Liver (tissue), 3 donors: ENCODE results near the gene CACNA1C.

Experiments used
- EGR1 ChIP-seq, 2 donors: IDR thresholded peaks; 2 replicates each; pipeline ENCODE4 v1.6.1; 2016 to 2018; ENCODE audit warnings: antibody characterized with exemption in 2 of 2, low read depth in 2 of 2
- FOXA1 ChIP-seq: IDR thresholded peaks from 2 replicates; pipeline ENCODE4 v1.6.1; 2016; ENCODE audit warnings: antibody characterized with exemption
- FOXA2 ChIP-seq: IDR thresholded peaks from 2 replicates; pipeline ENCODE4 v1.6.1; 2016; ENCODE audit warnings: antibody characterized with exemption
- GABPA ChIP-seq, 2 donors: IDR thresholded peaks in 1 of 2; conservative IDR thresholded peaks in 1 of 2; 2 replicates each; pipeline ENCODE4 v1.6.1; 2016; ENCODE audit warnings: antibody characterized with exemption in 2 of 2, mild to moderate bottlenecking in 1 of 2, moderate library complexity in 1 of 2
- HNF4G ChIP-seq: IDR thresholded peaks from 2 replicates; pipeline ENCODE4 v1.6.1; 2016; ENCODE audit warnings: antibody characterized with exemption
- JUND ChIP-seq, 2 donors: IDR thresholded peaks; 2 replicates each; pipeline ENCODE4 v1.6.1; 2016; ENCODE audit warnings: antibody characterized with exemption in 2 of 2
- RAD21 ChIP-seq, 2 donors: IDR thresholded peaks; 2 replicates each; pipeline ENCODE4 v1.6.1; 2016; ENCODE audit warnings: antibody characterized with exemption in 2 of 2, mild to moderate bottlenecking in 2 of 2
- RXRA ChIP-seq, 2 donors: IDR thresholded peaks; 2 replicates each; pipeline ENCODE4 v1.6.1; 2017 to 2018; ENCODE audit warnings: antibody characterized with exemption in 2 of 2, mild to moderate bottlenecking in 1 of 2
- SP1 ChIP-seq: IDR thresholded peaks from 2 replicates; pipeline ENCODE4 v1.6.1; 2018; ENCODE audit warnings: antibody characterized with exemption, mild to moderate bottlenecking
- TAF1 ChIP-seq: conservative IDR thresholded peaks from 2 replicates; pipeline ENCODE4 v1.6.1; 2016; ENCODE audit warnings: antibody characterized with exemption, mild to moderate bottlenecking
- TF ChIP-seq, protein P1 (sequence below): fragments of 150-350 bp; IDR thresholded peaks from 2 replicates; pipeline ENCODE4 v1.5.1; 2017; ENCODE audit warnings: improper control_type of control experiment, low read depth, low read length; ENCODE audit not compliant: missing input control
- TF ChIP-seq, protein P2 (sequence below): IDR thresholded peaks from 2 replicates; pipeline ENCODE4 v1.6.1; 2016; ENCODE audit warnings: antibody characterized with exemption
- TF ChIP-seq, protein P3 (sequence below): IDR thresholded peaks from 2 replicates; pipeline ENCODE4 v1.6.1; 2016; ENCODE audit warnings: antibody characterized with exemption
- TF ChIP-seq, protein P4 (sequence below): IDR thresholded peaks from 2 replicates; pipeline ENCODE4 v1.6.1; 2016; ENCODE audit warnings: antibody characterized with exemption, mild to moderate bottlenecking
- donor health status: healthy.
- donor health status: healthy.

DNA sequence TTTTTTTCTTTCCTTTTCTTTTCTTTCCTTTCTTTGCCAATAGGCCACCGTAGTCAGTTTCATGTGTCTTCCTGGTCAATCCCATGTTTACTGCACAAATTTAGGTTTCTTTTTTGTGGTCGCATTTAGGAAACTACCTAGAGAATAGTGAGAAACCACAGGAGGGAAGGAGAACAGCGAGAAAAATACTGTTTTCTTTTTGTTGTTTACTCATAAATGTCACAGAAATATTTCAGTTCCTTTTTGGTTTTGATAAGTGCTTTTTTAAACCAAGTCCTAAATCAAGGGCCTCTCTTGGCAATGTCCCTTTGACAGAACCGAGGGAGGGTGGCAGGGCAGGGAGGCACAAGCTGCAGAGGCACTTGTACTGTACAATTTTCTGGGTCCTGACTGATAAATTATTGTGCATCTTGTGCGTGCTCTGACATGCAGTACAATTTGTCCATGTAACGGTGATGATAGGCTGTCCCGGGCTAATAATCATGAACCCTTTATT, 326.1 kb downstream of the CACNA1C start:
- TF ChIP-seq, protein P1, sequence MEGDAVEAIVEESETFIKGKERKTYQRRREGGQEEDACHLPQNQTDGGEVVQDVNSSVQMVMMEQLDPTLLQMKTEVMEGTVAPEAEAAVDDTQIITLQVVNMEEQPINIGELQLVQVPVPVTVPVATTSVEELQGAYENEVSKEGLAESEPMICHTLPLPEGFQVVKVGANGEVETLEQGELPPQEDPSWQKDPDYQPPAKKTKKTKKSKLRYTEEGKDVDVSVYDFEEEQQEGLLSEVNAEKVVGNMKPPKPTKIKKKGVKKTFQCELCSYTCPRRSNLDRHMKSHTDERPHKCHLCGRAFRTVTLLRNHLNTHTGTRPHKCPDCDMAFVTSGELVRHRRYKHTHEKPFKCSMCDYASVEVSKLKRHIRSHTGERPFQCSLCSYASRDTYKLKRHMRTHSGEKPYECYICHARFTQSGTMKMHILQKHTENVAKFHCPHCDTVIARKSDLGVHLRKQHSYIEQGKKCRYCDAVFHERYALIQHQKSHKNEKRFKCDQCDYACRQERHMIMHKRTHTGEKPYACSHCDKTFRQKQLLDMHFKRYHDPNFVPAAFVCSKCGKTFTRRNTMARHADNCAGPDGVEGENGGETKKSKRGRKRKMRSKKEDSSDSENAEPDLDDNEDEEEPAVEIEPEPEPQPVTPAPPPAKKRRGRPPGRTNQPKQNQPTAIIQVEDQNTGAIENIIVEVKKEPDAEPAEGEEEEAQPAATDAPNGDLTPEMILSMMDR = no peak
- TF ChIP-seq TAF1 (no peak), RXRA (IDR thresholded peaks at IDR 0.05) (no peak), JUND (IDR thresholded peaks at IDR 0.05) (no peak), FOXA1 (no peak), GABPA (IDR thresholded peaks at IDR 0.05 in 1 of 2, conservative IDR thresholded peaks at IDR 0.05 in 1 of 2) (no peak), SP1 (no peak), EGR1 (IDR thresholded peaks at IDR 0.05; ENCODE audit: low read depth in 2 of 2) (no peak), FOXA2 (no peak), HNF4G (no peak), RAD21 (IDR thresholded peaks at IDR 0.05) (no peak)
- TF ChIP-seq, protein P2, sequence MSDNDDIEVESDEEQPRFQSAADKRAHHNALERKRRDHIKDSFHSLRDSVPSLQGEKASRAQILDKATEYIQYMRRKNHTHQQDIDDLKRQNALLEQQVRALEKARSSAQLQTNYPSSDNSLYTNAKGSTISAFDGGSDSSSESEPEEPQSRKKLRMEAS = no peak
- TF ChIP-seq, protein P3, sequence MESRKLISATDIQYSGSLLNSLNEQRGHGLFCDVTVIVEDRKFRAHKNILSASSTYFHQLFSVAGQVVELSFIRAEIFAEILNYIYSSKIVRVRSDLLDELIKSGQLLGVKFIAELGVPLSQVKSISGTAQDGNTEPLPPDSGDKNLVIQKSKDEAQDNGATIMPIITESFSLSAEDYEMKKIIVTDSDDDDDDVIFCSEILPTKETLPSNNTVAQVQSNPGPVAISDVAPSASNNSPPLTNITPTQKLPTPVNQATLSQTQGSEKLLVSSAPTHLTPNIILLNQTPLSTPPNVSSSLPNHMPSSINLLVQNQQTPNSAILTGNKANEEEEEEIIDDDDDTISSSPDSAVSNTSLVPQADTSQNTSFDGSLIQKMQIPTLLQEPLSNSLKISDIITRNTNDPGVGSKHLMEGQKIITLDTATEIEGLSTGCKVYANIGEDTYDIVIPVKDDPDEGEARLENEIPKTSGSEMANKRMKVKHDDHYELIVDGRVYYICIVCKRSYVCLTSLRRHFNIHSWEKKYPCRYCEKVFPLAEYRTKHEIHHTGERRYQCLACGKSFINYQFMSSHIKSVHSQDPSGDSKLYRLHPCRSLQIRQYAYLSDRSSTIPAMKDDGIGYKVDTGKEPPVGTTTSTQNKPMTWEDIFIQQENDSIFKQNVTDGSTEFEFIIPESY = no peak
- TF ChIP-seq, protein P4, sequence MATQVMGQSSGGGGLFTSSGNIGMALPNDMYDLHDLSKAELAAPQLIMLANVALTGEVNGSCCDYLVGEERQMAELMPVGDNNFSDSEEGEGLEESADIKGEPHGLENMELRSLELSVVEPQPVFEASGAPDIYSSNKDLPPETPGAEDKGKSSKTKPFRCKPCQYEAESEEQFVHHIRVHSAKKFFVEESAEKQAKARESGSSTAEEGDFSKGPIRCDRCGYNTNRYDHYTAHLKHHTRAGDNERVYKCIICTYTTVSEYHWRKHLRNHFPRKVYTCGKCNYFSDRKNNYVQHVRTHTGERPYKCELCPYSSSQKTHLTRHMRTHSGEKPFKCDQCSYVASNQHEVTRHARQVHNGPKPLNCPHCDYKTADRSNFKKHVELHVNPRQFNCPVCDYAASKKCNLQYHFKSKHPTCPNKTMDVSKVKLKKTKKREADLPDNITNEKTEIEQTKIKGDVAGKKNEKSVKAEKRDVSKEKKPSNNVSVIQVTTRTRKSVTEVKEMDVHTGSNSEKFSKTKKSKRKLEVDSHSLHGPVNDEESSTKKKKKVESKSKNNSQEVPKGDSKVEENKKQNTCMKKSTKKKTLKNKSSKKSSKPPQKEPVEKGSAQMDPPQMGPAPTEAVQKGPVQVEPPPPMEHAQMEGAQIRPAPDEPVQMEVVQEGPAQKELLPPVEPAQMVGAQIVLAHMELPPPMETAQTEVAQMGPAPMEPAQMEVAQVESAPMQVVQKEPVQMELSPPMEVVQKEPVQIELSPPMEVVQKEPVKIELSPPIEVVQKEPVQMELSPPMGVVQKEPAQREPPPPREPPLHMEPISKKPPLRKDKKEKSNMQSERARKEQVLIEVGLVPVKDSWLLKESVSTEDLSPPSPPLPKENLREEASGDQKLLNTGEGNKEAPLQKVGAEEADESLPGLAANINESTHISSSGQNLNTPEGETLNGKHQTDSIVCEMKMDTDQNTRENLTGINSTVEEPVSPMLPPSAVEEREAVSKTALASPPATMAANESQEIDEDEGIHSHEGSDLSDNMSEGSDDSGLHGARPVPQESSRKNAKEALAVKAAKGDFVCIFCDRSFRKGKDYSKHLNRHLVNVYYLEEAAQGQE = no peak
